H1 (cell line): ENCODE measurements around the gene ZGLP1. TPM values are rescaled to one million over a fixed set of nuclear protein-coding genes. Genes with fewer than 3 reads are reported as not detected.

Experiments used
- CREB1 ChIP-seq: IDR thresholded peaks from 2 replicates; pipeline ENCODE4 v1.6.1; 2012; ENCODE audit warnings: inconsistent platforms
- EGR1 ChIP-seq: IDR thresholded peaks from 2 replicates; pipeline ENCODE4 v1.6.1; 2011; ENCODE audit warnings: low read depth, low read length, borderline replicate concordance
- KDM4A ChIP-seq: IDR thresholded peaks from one replicate; pipeline ENCODE4 v1.7.1; 2012; ENCODE audit warnings: low read depth, mild to moderate bottlenecking, moderate library complexity, low read length, inconsistent platforms; ENCODE audit not compliant: severe bottlenecking
- PHF8 ChIP-seq: fragments of 200-600 bp; sonication (generic); conservative IDR thresholded peaks from 2 replicates; pipeline ENCODE4 v1.7.1; 2012; ENCODE audit warnings: low read depth, mild to moderate bottlenecking, inconsistent platforms, low read length, moderate library complexity
- SAP30 ChIP-seq: fragments of 300-600 bp; sonication (generic); IDR thresholded peaks from 2 replicates; pipeline ENCODE4 v1.7.1; 2012; ENCODE audit warnings: low read length, moderate library complexity, mild to moderate bottlenecking, inconsistent platforms; ENCODE audit not compliant: insufficient read depth, insufficient replicate concordance
- TAF1 ChIP-seq: IDR thresholded peaks from 2 replicates; pipeline ENCODE4 v1.6.1; 2011; ENCODE audit warnings: mild to moderate bottlenecking, low read depth, low read length
- polyA plus RNA-seq, 7 experiments: library from polyadenylated mRNA; depleted of rRNA in 3 of 7; stranded (reverse) in 5 of 7; unstranded in 2 of 7; fragments of >200 nt in 5 of 7; fragments of 200-250 nt in 2 of 7; gene quantifications; 1 replicate in 5 of 7; 2 replicates in 1 of 7; 4 replicates in 1 of 7; pipeline versions ENCODE4 v1.2.1 to v1.2.3, GENCODE V29; 2011 to 2013; ENCODE audit warnings: missing spikeins in 2 of 7, mixed read lengths in 2 of 7
- total RNA-seq: library from RNA; stranded (reverse); fragmentation: NEBNext Ultra II Directional; extraction: Animal tissue kit (Norgen Biotek cat#: 25700); gene quantifications from 2 replicates; pipeline ENCODE4 v1.2.1, GENCODE V29; 2021
- TF ChIP-seq, protein P1 (sequence below): IDR thresholded peaks from 2 replicates; pipeline ENCODE4 v1.6.1; 2012; ENCODE audit warnings: inconsistent platforms
- TF ChIP-seq, protein P2 (sequence below): IDR thresholded peaks from 2 replicates; pipeline ENCODE4 v1.6.1; 2012; ENCODE audit warnings: inconsistent platforms

The ZGLP1 gene
- total and polyA plus RNA-seq, 2 of the 8 experiments (the other 6 are each of a cell fraction or from before 2014, with no cell fraction given) = 4.2 to 5.1 TPM

DNA sequence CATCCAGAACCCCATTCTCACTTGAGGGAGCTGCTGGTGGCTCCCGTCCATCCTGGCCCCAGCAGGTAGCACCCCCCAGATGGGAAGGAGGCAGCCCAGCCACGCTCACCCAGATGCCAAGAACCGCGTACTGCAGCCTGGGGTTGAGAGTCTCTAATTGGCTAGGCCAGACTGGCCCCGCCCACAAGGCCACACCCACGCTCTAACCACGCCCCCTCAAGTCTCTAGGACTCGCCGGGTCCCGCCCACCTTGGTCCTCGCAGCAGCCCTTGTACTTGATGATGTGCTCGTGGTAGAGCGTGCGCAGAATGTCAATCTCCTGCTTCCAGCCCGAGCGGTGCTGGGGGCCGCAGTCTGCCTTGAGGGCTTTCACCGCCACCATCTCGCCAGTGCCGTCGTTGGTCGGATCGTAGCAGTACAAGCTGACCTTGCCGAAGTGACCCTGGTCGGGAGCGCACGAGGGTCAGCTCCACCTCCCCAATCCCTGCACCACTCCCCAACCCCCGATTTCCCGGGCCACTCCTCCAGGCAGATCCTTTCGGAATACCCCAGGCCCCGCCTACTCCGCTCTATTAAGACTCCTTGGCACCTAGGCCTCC is 44.3 kb upstream of the ZGLP1 start (continued):
- TF ChIP-seq KDM4A (peak; percentile 74), SAP30 (peak; percentile 79), CREB1 (peak; percentile 58; the same call in 1 of the 2 replicates), PHF8 (peak; percentile 30), TAF1 (peak; percentile 28; the same call in 1 of the 2 replicates), EGR1 (no peak; the same call in 1 of the 2 replicates)
- TF ChIP-seq, protein P1, sequence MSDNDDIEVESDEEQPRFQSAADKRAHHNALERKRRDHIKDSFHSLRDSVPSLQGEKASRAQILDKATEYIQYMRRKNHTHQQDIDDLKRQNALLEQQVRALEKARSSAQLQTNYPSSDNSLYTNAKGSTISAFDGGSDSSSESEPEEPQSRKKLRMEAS = peak; percentile 86
- TF ChIP-seq, protein P2, sequence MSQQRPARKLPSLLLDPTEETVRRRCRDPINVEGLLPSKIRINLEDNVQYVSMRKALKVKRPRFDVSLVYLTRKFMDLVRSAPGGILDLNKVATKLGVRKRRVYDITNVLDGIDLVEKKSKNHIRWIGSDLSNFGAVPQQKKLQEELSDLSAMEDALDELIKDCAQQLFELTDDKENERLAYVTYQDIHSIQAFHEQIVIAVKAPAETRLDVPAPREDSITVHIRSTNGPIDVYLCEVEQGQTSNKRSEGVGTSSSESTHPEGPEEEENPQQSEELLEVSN = peak; percentile 60; the same call in 1 of the 2 replicates
- TF ChIP-seq, all 59 proteins: peak for 13
